Measurements from ENCODE around the gene CCDC71. TPM values are rescaled to one million over a fixed set of nuclear protein-coding genes. Genes with fewer than 3 reads are reported as not detected.

CCDC71 gene
- total and polyA plus RNA-seq, 2 of the 13 experiments (the other 11 are each of a cell fraction or from before 2014, with no cell fraction given): 9.7 to 14.3 TPM

GRCh38 chr3:49120438-49121131 lies 45.5 kb downstream of the CCDC71 start, which contains the start of gene USP19 (continued):
- TF ChIP-seq AFF4 (CRISPR knock-in tag; IDR thresholded peaks at IDR 0.05) (no peak), ATF1 (CRISPR knock-in tag; IDR thresholded peaks at IDR 0.05) (peak; percentile 81), ZFP1 (CRISPR knock-in tag; IDR thresholded peaks at IDR 0.05) (0 out of 2 replicates have a peak, but pooled peaks have one; percentile 50), ZNF205 (CRISPR knock-in tag; IDR thresholded peaks at IDR 0.05) (no peak), ARHGAP35 (CRISPR knock-in tag; IDR thresholded peaks at IDR 0.05; ENCODE audit: borderline replicate concordance) (peak; percentile 63; the same call in 1 of the 2 replicates), AHR (CRISPR knock-in tag; IDR thresholded peaks at IDR 0.05) (0 out of 2 replicates have a peak, but pooled peaks have one; percentile 49), PHF8 (CRISPR knock-in tag; IDR thresholded peaks at IDR 0.05) (peak; percentile 93), MEIS2 (CRISPR knock-in tag; IDR thresholded peaks at IDR 0.05) (peak; percentile 65; the same call in 1 of the 2 replicates), NR1H2 (CRISPR knock-in tag; IDR thresholded peaks at IDR 0.05; ENCODE audit: borderline replicate concordance, low read depth) (no peak), ZNF362 (CRISPR knock-in tag; IDR thresholded peaks at IDR 0.05; ENCODE audit: borderline replicate concordance) (no peak), GABPA (IDR thresholded peaks at IDR 0.05; ENCODE audit: low read depth, low read length) (no peak), GABPA (CRISPR knock-in tag; IDR thresholded peaks at IDR 0.05; ENCODE audit: low read depth) (peak; percentile 92), RAD21 (CRISPR knock-in tag; IDR thresholded peaks at IDR 0.05) (peak; percentile 68), HMGXB4 (CRISPR knock-in tag; IDR thresholded peaks at IDR 0.05; ENCODE audit: borderline replicate concordance in 1 of 2, low read depth in 1 of 2) (peak; percentile 59 to 70; a peak in 3 of 4 replicates), ZNF124 (CRISPR knock-in tag; IDR thresholded peaks at IDR 0.05) (0 out of 2 replicates have a peak, but pooled peaks have one; percentile 71), RFXAP (CRISPR knock-in tag; IDR thresholded peaks at IDR 0.05; ENCODE audit: borderline replicate concordance) (peak; percentile 89), RCOR2 (CRISPR knock-in tag; IDR thresholded peaks at IDR 0.05) (0 out of 2 replicates have a peak, but pooled peaks have one; percentile 34), ZNF275 (CRISPR knock-in tag; IDR thresholded peaks at IDR 0.05; ENCODE audit: borderline replicate concordance) (peak; percentile 61; the same call in 1 of the 2 replicates)

All from HepG2 (cell line).